Measurements from ENCODE around the gene WSCD1. TPM values are rescaled to one million over a fixed set of nuclear protein-coding genes. Genes with fewer than 3 reads are reported as not detected.

WSCD1 gene
- total RNA-seq, 2 experiments from 2014 or later = not detected

- TF ChIP-seq EZH2phosphoT487 (IDR thresholded peaks at IDR 0.05; ENCODE audit: borderline replicate concordance, low read depth, low read length) = no peak
- no peak for TF ChIP-seq CTCF (conservative IDR thresholded peaks at IDR 0.05; ENCODE audit: low read length)
Observed at GRCh38 chr17:6023036-6023831, 46.9 kb upstream of the WSCD1 start.

DNA sequence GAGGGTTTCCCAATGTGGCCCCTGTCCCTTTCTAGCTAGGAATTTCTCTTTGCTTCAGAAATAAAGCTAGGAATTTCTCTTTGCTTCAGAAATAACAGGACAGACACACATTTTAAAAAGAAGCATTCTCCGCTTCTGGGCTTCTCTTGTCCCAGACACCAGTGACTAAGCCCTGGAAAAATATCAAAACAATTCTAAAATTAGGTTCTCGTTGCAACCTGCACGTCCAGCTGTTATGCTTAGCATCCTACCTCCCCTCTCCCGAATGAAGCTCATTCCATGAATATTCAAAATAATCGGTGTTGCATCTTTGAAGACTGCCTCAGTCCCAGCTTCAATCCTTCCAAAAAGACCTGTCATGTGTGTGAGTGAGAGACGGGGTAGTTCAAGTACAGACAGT is 45.6 kb upstream of the WSCD1 start:
- Histone ChIP-seq H3K9me3 (ENCODE audit: low read length) (no peaks in the 10 kb centered on the region), H4K20me1 (ENCODE audit: insufficient read depth, low read length) (no peaks in the 10 kb centered on the region), H3K4me1 (ENCODE audit: insufficient read depth, low read length, poor library complexity, severe bottlenecking) (no peaks in the 10 kb centered on the region), H3K79me2 (ENCODE audit: insufficient read depth, low read depth, low read length) (no peaks in the 10 kb centered on the region), H2AFZ (ENCODE audit: low read length) (no peak overlapping the region), H3K4me2 (ENCODE audit: low read length) (no peak overlapping the region), H3K27ac (ENCODE audit: low read depth, low read length, poor library complexity, severe bottlenecking) (no peak overlapping the region), H3K9me2 (ENCODE audit: insufficient read depth, low read length) (no peaks in the 10 kb centered on the region), H3K36me3 (ENCODE audit: insufficient read depth, low read length) (no peaks in the 10 kb centered on the region), H3K4me3 (ENCODE audit: low read depth, low read length, poor library complexity, severe bottlenecking) (no peak overlapping the region)
- intact Hi-C loops (cut with micrococcal nuclease; ENCODE audit: unreplicated experiment) = no loop called here
- no peak for DNase-seq (ENCODE audit: low spot score)
- ChIA-PET CTCF (ENCODE audit: unreplicated experiment) (no interaction called here), POLR2A (no interaction called here)
- no peak for TF ChIP-seq EZH2phosphoT487 (IDR thresholded peaks at IDR 0.05; ENCODE audit: borderline replicate concordance, low read depth, low read length)
- TF ChIP-seq CTCF (conservative IDR thresholded peaks at IDR 0.05; ENCODE audit: low read length) = no peak
- BruUV-seq (replicated peaks) = no TSS peak

More at GRCh38 chr17:6023036-6023831, 46.9 kb upstream of the WSCD1 start:
- BruUV-seq (replicated peaks) = no TSS peak
- Histone ChIP-seq H3K27ac (ENCODE audit: low read depth, low read length, poor library complexity, severe bottlenecking) (no peak overlapping the region), H3K4me3 (ENCODE audit: low read depth, low read length, poor library complexity, severe bottlenecking) (no peak overlapping the region), H3K9me2 (ENCODE audit: insufficient read depth, low read length) (no peaks in the 10 kb centered on the region), H3K79me2 (ENCODE audit: insufficient read depth, low read depth, low read length) (no peaks in the 10 kb centered on the region), H2AFZ (ENCODE audit: low read length) (no peak overlapping the region), H3K9me3 (ENCODE audit: low read length) (no peaks in the 10 kb centered on the region), H3K4me1 (ENCODE audit: insufficient read depth, low read length, poor library complexity, severe bottlenecking) (no peaks in the 10 kb centered on the region), H3K36me3 (ENCODE audit: insufficient read depth, low read length) (no peaks in the 10 kb centered on the region), H3K4me2 (ENCODE audit: low read length) (no peak overlapping the region), H4K20me1 (ENCODE audit: insufficient read depth, low read length) (no peaks in the 10 kb centered on the region)
- intact Hi-C loops (cut with micrococcal nuclease; ENCODE audit: unreplicated experiment) = no loop called here
- no peak for DNase-seq (ENCODE audit: low spot score)
- ChIA-PET CTCF (ENCODE audit: unreplicated experiment) (no interaction called here), POLR2A (no interaction called here)

DNA sequence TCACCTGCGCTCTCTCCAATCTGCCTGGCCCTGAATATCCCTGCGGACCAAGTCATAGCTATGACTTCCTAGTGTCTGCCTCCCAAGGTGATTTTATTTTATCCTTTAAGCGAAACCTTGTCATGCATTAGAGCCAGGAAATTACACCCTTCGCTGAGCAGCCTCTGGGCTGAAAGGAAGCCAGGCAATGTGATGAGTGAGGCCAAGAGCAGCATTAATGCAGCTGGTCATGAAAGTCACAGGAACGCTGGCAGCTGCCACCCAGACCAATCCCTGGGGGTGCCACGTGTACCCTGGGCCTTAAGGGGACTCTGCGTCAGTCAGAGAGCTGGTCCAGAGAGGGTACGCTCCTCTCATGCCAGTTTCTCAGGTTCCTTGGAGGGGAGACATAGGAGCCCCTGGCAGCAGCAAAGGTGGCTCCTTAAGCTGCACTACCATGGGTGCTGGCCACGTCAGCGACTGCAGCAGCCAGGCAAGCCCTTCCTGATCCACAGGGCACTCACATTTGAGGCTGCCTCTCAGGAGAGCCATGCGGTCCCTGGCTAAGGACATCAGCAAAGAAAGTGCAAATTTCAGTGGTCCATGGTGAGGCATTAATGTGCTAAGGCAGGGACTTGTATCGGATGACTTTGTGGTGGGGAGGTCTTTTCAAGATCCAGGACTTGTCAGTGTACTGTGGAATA is 42.7 kb upstream of the WSCD1 start:
- Histone ChIP-seq H3K4me2 (ENCODE audit: low read length) (no peak overlapping the region), H4K20me1 (ENCODE audit: insufficient read depth, low read length) (no peaks in the 10 kb centered on the region), H3K79me2 (ENCODE audit: insufficient read depth, low read depth, low read length) (no peaks in the 10 kb centered on the region), H3K9me2 (ENCODE audit: insufficient read depth, low read length) (no peaks in the 10 kb centered on the region), H3K27ac (ENCODE audit: low read depth, low read length, poor library complexity, severe bottlenecking) (no peak overlapping the region), H3K4me1 (ENCODE audit: insufficient read depth, low read length, poor library complexity, severe bottlenecking) (no peaks in the 10 kb centered on the region), H3K4me3 (ENCODE audit: low read depth, low read length, poor library complexity, severe bottlenecking) (no peak overlapping the region), H2AFZ (ENCODE audit: low read length) (no peak overlapping the region), H3K36me3 (ENCODE audit: insufficient read depth, low read length) (no peaks in the 10 kb centered on the region), H3K9me3 (ENCODE audit: low read length) (no peaks in the 10 kb centered on the region)
- BruUV-seq (replicated peaks) = no TSS peak
- DNase-seq (ENCODE audit: low spot score) = no peak
- intact Hi-C loops (cut with micrococcal nuclease; ENCODE audit: unreplicated experiment) = no loop called here
- ChIA-PET CTCF (ENCODE audit: unreplicated experiment) (no interaction called here), POLR2A (no interaction called here)
- TF ChIP-seq CTCF (conservative IDR thresholded peaks at IDR 0.05; ENCODE audit: low read length) = no peak
- no peak for TF ChIP-seq EZH2phosphoT487 (IDR thresholded peaks at IDR 0.05; ENCODE audit: borderline replicate concordance, low read depth, low read length)

Measured in OCI-LY7 (cell line).